GM12878 (cell line): ENCODE results near the gene GPR107. TPM values are rescaled to one million over a fixed set of nuclear protein-coding genes. Genes with fewer than 3 reads are reported as not detected.
A peak's percentile ranks its signal among the peaks of the same experiment; 100 is the strongest.

ENCODE experiments used
- ATAC-seq: fragments of 200-7000 bp; cut with Tn5 transposase; 3 replicates; pipeline ENCODE4 v1.9.1; 2020; ENCODE audit warnings: mild to moderate bottlenecking, moderate library complexity
- BruUV-seq: library from RNA; stranded (reverse); fragments of 400-500 nt; replicated peaks from 2 replicates; lab custom pipeline; 2021; lab: Mats Ljungman, UMichigan
- CTCF ChIA-PET: fragments of 300-600 bp; sonication (Branson Sonifier 250); formaldehyde crosslinking; extraction: SDS; loops from one replicate; lab custom pipeline; 2021; ENCODE audit warnings: inconsistent platforms; lab: Yijun Ruan, JAX
- POLR2A ChIA-PET: fragments of 350-600 bp; formaldehyde crosslinking; extraction: SDS; loops from one replicate; lab custom pipeline; 2021; ENCODE audit warnings: inconsistent platforms; lab: Charles Lee
- RAD21 ChIA-PET: fragments of 300-600 bp; sonication (Branson Sonifier 250); formaldehyde crosslinking; loops from one replicate; lab custom pipeline; 2023; ENCODE audit warnings: antibody characterized with exemption; ENCODE audit not compliant: unreplicated experiment; lab: Charles Lee
- SMC1A ChIA-PET: fragments of 300-600 bp; sonication (Branson Sonifier 250); formaldehyde crosslinking; loops from one replicate; lab custom pipeline; 2023; ENCODE audit not compliant: unreplicated experiment, uncharacterized antibody; lab: Charles Lee
- DNase-seq: peaks from one replicate; pipeline ENCODE4 v3.0.0-alpha.2; 2011; ENCODE audit warnings: low read depth, low spot score
- FAIRE-seq: peaks from 3 replicates; lab custom pipeline; 2011; peaks lifted over from hg19 to GRCh38; lab: Jason Lieb, UNC
- H2AFZ ChIP-seq: 2 replicates; pipeline ENCODE4 v1.6.0; 2011; ENCODE audit warnings: low read depth, low read length, control low read depth; ENCODE audit not compliant: control insufficient read depth
- H3K27ac ChIP-seq: 2 replicates; pipeline ENCODE4 v1.5.1; 2011; ENCODE audit warnings: control low read depth; ENCODE audit not compliant: control insufficient read depth, insufficient read depth
- H3K27me3 ChIP-seq, 2 experiments: replicated peaks in 1 of 2; 2 replicates each; pipeline versions ENCODE4 v1.6.0 to v1.6.1; 2011; ENCODE audit warnings: low read length in 1 of 2; ENCODE audit not compliant: control insufficient read depth in 2 of 2, insufficient read depth in 2 of 2
- H3K36me3 ChIP-seq, 2 experiments: 2 replicates each; pipeline ENCODE4 v1.5.1; 2011; ENCODE audit warnings: low read length in 1 of 2; ENCODE audit not compliant: control insufficient read depth in 2 of 2, insufficient read depth in 2 of 2
- H3K4me1 ChIP-seq: 2 replicates; pipeline ENCODE4 v1.6.1; 2011; ENCODE audit warnings: mild to moderate bottlenecking, low read length, moderate library complexity, mixed read lengths; ENCODE audit not compliant: control insufficient read depth, insufficient read depth
- H3K4me2 ChIP-seq: 2 replicates; pipeline ENCODE4 v1.6.0; 2011; ENCODE audit warnings: control low read depth; ENCODE audit not compliant: control insufficient read depth, insufficient read depth
- H3K4me3 ChIP-seq: fragments of 200-600 bp; sonication (generic); 2 replicates; pipeline ENCODE4 v1.5.1; 2016
- H3K79me2 ChIP-seq: 2 replicates; pipeline ENCODE4 v1.6.0; 2011; ENCODE audit warnings: low read length; ENCODE audit not compliant: control insufficient read depth, insufficient read depth
- H3K9ac ChIP-seq: 2 replicates; pipeline ENCODE4 v1.8.0; 2011; ENCODE audit warnings: low read length, control low read depth, mixed read lengths; ENCODE audit not compliant: control insufficient read depth, insufficient read depth
- H3K9me3 ChIP-seq: replicated peaks from 3 replicates; pipeline ENCODE4 v1.5.1; 2011; ENCODE audit warnings: mild to moderate bottlenecking, low read length; ENCODE audit not compliant: control insufficient read depth, insufficient read depth
- H4K20me1 ChIP-seq: 2 replicates; pipeline ENCODE4 v1.6.0; 2011; ENCODE audit not compliant: control insufficient read depth, insufficient read depth
- BHLHE40 ChIP-seq, 2 experiments: fragments of 450-650 bp in 1 of 2; IDR thresholded peaks; 2 replicates each; pipeline ENCODE4 v1.6.1; 2011 to 2017; ENCODE audit warnings: low read depth in 2 of 2, borderline replicate concordance in 1 of 2, improper control_type of control experiment in 1 of 2, low read length in 1 of 2, mild to moderate bottlenecking in 1 of 2
- GATAD2B ChIP-seq: fragments of 450-650 bp; conservative IDR thresholded peaks from 2 replicates; pipeline ENCODE4 v1.6.1; 2017; ENCODE audit warnings: low read depth, mild to moderate bottlenecking, moderate library complexity
- KAT2A ChIP-seq: conservative IDR thresholded peaks from 2 replicates; pipeline ENCODE4 v1.6.1; 2011; ENCODE audit warnings: low read depth, low read length; ENCODE audit not compliant: control insufficient read depth
- POLR2A ChIP-seq: IDR thresholded peaks from 2 replicates; pipeline ENCODE4 v1.6.1; 2011; ENCODE audit warnings: low read depth, mild to moderate bottlenecking, low read length
- SKIL ChIP-seq: fragments of 450-650 bp; IDR thresholded peaks from 2 replicates; pipeline ENCODE4 v1.6.1; 2017; ENCODE audit warnings: mild to moderate bottlenecking, low read depth, inconsistent platforms; ENCODE audit not compliant: poor library complexity, severe bottlenecking
- TBL1XR1 ChIP-seq: IDR thresholded peaks from 2 replicates; pipeline ENCODE4 v1.6.1; 2012; ENCODE audit warnings: low read depth, low read length, improper control_type of control experiment
- ZSCAN29 ChIP-seq: fragments of 450-650 bp; IDR thresholded peaks from 2 replicates; pipeline ENCODE4 v1.6.1; 2017; ENCODE audit warnings: mild to moderate bottlenecking, moderate library complexity
- WGBS: methylation state at CpG from one replicate; pipeline ENCODE4 v1.1.6; 2016; ENCODE audit warnings: low lambda C conversion rate; ENCODE audit not compliant: insufficient replicate concordance, insufficient coverage; ENCODE audit errors: missing lambda C conversion rate; 5-methylcytosine and 5-hydroxymethylcytosine counted together
- in situ Hi-C: fragments of 300-500 bp; cut with MboI; formaldehyde crosslinking; loops from 9 replicates; pipeline ENCODE4 v1.14.3; 2018; ENCODE audit warnings: mixed read lengths
- intact Hi-C: fragments of 100-400 bp; cut with micrococcal nuclease; formaldehyde crosslinking; loops from one replicate; pipeline ENCODE4 v1.14.2; 2022; ENCODE audit not compliant: unreplicated experiment
- polyA plus RNA-seq, 11 experiments: library from polyadenylated mRNA; depleted of rRNA in 4 of 11; unstranded in 6 of 11; stranded (reverse) in 5 of 11; fragments of >200 nt; fragmentation: Nextera tagmentation in 4 of 11; fragmentation: Illumina TruSeq in 1 of 11; extraction: Ambion mirVana in 4 of 11; extraction: Trizol in 1 of 11; gene quantifications; 1 replicate in 1 of 11; 2 replicates in 10 of 11; pipeline versions ENCODE4 v1.2.1 to v1.2.3, GENCODE V29; 2011 to 2016; ENCODE audit warnings: inconsistent platforms in 2 of 11, missing spikeins in 2 of 11, low read depth in 1 of 11
- total RNA-seq, 4 experiments: library from RNA; depleted of rRNA in 3 of 4; stranded (reverse); fragments of >200 nt in 3 of 4; fragmentation: Illumina TruSeq in 1 of 4; extraction: Trizol in 1 of 4; gene quantifications; 2 replicates each; pipeline versions ENCODE4 v1.2.1 to v1.2.3, GENCODE V29; 2013 to 2021

The GPR107 gene
- total and polyA plus RNA-seq, 10 of the 15 experiments (the other 5 are each of a cell fraction or from before 2014, with no cell fraction given) = 2.7 to 21.4 (median 10.6) TPM

DNA sequence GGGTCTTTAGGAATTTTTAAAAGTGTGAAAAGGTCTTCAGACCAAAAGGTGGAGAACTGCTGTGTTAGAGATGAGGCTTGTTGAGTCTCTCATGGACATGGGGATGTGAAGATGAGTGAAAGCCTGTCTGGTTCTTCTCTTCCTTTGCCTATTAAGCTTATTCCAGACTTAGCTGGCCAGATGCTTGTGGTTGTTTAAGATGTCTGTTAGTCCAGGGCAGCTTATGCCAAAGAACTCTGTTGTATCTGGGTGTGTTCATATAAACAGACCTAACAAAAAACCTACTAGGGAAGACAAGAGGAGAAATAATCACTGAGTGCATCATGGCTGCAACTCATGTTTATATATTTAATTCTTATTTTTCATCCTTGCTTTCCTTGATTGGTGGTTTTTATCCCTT lies 61.0 kb downstream of the GPR107 start (continued):
- no peak for TF ChIP-seq GATAD2B
- no peak for TF ChIP-seq BHLHE40 (IDR thresholded peaks at IDR 0.05; ENCODE audit: borderline replicate concordance in 1 of 2, low read depth in 2 of 2, low read length in 1 of 2)
- no peak for TF ChIP-seq TBL1XR1
- TF ChIP-seq, all 136 proteins: peak for 0

DNA sequence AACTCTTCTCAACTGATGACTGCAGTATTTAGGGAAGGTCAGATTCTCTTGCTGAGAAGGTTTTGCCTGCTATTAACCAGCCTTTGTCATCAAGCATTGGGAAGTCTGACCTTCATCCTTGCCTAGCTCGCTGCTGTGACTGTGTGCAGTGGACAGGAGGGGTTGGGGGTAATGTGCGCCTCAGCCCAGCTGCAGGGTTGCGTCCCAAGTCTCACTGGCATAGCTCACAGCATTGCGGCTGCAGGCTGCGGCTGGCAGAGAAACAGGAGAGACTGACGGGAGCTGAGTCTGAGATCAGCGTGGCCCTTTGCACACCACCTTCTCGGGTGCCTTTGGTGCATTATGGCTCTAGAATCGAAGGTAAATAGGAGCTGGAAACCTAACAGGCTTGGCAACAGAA lies 62.6 kb downstream of the GPR107 start:
- DNase-seq = no peak
- no peaks in the 10 kb centered on the region for H3K27me3 ChIP-seq
- FAIRE-seq = no peak
- no peak overlapping the region for H3K9ac ChIP-seq
- H3K27ac ChIP-seq = no peak overlapping the region
- H3K4me2 ChIP-seq = no peak overlapping the region
- no peaks in the 10 kb centered on the region for H3K9me3 ChIP-seq
- CTCF ChIA-PET = interaction anchor here (1.1 to 1.8 kb wide), 3 partner anchors 9 to 120 kb away, joined by 3 to 14 read pairs (median 4); no protein-coding TSS in a partner anchor
- BruUV-seq = no TSS peak
- H4K20me1 ChIP-seq = no peaks in the 10 kb centered on the region
- ATAC-seq = no peak
- no peak overlapping the region for H2AFZ ChIP-seq
- H3K4me3 ChIP-seq = no peak overlapping the region
- RAD21 ChIA-PET = interaction anchor here (0.8 to 1.2 kb wide), 2 partner anchors 9 to 13 kb away, joined by 3 to 4 read pairs; no protein-coding TSS in a partner anchor
- H3K4me1 ChIP-seq = no peaks in the 10 kb centered on the region
- SMC1A ChIA-PET = interaction anchor here (1.2 to 2.0 kb wide), 2 partner anchors 11 to 30 kb away, joined by 3 to 10 read pairs; no protein-coding TSS in a partner anchor
- POLR2A ChIA-PET = no interaction called here
- peaks cover 1 to 11% of the 10 kb centered on the region in 2 experiments for H3K36me3 ChIP-seq
- intact Hi-C loops = no loop called here
- TF ChIP-seq KAT2A (no peak), POLR2A (0 out of 2 replicates have a peak, but pooled peaks have one; percentile 31)
- TF ChIP-seq, all 136 proteins: peak for 1
- WGBS = 93% methylated on average over 9 of the region's 9 CpGs
- in situ Hi-C loops = no loop called here
- no peaks in the 10 kb centered on the region for H3K79me2 ChIP-seq

DNA sequence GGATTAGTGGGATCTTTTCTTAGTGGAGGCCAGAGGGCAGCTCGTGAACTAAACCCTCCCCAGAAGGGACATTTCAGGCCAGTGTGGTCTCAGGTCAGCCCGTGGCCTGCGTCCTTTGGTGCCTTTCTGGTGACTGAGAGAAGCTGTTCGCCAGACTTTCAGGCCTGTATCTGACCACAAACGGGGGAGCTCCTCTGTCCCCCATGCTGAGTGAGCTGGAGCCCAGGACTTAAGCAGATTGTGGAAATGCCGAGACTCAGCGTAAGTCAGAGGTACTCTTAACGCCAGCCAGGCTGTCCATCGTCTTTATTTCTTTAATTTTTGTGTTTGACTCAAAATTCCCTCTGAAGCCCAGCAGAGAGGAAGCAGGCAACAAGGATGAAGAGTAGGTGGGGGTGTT lies 63.7 kb downstream of the GPR107 start:
- no peaks in the 10 kb centered on the region for H3K79me2 ChIP-seq
- TF ChIP-seq ZSCAN29 = no peak
- TF ChIP-seq SKIL = no peak

More for the DNA sequence above, 63.7 kb downstream of the GPR107 start:
- H3K36me3 ChIP-seq = peaks cover 1 to 3% of the 10 kb centered on the region in 2 experiments
- H3K27ac ChIP-seq = no peak overlapping the region
- no TSS peak for BruUV-seq
- ATAC-seq = no peak
- ChIA-PET SMC1A (interaction anchor here (1.2 to 2.0 kb wide), 2 partner anchors 10 to 29 kb away, joined by 3 to 10 read pairs; no protein-coding TSS in a partner anchor), RAD21 (no interaction called here), POLR2A (no interaction called here), CTCF (interaction anchor here (0.5 to 1.1 kb wide), 2 partner anchors 119 to 204 kb away, joined by 3 to 4 read pairs; no protein-coding TSS in a partner anchor)
- in situ Hi-C loops = no loop called here
- intact Hi-C loops = no loop called here
- H2AFZ ChIP-seq = no peak overlapping the region
- H3K4me3 ChIP-seq = no peak overlapping the region
- H3K4me2 ChIP-seq = no peak overlapping the region
- no peaks in the 10 kb centered on the region for H4K20me1 ChIP-seq
- H3K9ac ChIP-seq = no peak overlapping the region
- H3K9me3 ChIP-seq = no peaks in the 10 kb centered on the region
- WGBS = 93% methylated on average over 9 of the region's 9 CpGs
- DNase-seq = no peak
- H3K27me3 ChIP-seq = no peaks in the 10 kb centered on the region
- FAIRE-seq = no peak
- peaks cover 3% of the 10 kb centered on the region for H3K4me1 ChIP-seq
